HuH-7.5 (cell line): Measurements from ENCODE around the gene SPATA17.

Experiments
- DNase-seq: peaks from one replicate; pipeline ENCODE4 v3.0.0; 2011; ENCODE audit warnings: low spot score

Gene SPATA17

GRCh38 chr1:217847643-217848042 lies 216.5 kb downstream of the SPATA17 start:
- no peak for DNase-seq

- no peak for DNase-seq
Measured at GRCh38 chr1:217856342-217857034, 225.3 kb downstream of the SPATA17 start.

GRCh38 chr1:217857061-217857460 lies 225.9 kb downstream of the SPATA17 start:
- no peak for DNase-seq

- DNase-seq: no peak
Measured at GRCh38 chr1:217861658-217862057, 230.5 kb downstream of the SPATA17 start.

- no peak for DNase-seq
Measured at GRCh38 chr1:217867446-217867995, 236.4 kb downstream of the SPATA17 start.

DNA sequence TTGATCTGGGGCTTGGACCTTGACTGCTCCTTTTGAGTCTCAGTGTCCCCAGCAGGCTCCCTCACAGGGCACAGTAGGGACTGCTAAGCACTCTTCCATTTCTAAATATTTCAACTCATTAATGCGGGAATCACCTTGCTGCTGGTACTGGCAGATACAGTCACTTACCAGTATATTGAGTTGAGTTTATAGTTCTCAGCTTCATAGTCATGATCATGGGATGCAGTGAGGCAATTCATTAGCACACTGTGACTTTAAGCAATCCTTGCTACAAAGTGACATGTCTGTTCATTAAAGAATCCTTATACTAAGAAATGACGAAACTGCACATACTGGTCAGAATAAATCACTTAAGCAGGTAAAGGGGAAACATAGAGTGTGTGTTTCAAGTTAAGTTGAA lies 240.8 kb downstream of the SPATA17 start:
- DNase-seq: no peak

- DNase-seq: no peak
Measured at GRCh38 chr1:217875229-217875628, 244.1 kb downstream of the SPATA17 start.

DNA sequence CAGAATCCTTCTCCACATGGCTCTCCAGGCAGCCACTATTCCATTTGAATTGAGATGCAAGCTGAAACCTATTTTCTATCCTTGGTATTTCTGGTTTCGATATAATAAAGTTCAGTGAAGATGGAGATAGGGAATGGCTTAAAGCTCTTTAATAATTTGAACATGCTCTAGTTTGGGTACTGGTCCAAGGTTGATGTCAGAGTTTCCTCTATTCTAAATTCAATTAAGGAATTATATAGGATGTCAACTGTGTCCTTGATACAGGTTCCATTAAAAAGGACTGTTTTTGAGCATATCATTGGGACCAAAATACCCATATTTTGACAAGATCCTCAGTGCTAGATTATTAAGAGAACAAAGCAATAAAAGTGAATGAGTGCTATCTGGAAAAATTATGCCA lies 245.3 kb downstream of the SPATA17 start:
- no peak for DNase-seq

- DNase-seq: no peak
Measured at GRCh38 chr1:217876896-217877295, 245.8 kb downstream of the SPATA17 start.

GRCh38 chr1:217881131-217881543 lies 250.0 kb downstream of the SPATA17 start:
- DNase-seq: no peak

- DNase-seq: no peak
Measured at GRCh38 chr1:217881607-217882332, 250.6 kb downstream of the SPATA17 start.

- no peak for DNase-seq
Measured at GRCh38 chr1:217885181-217885580, 254.0 kb downstream of the SPATA17 start.

DNA sequence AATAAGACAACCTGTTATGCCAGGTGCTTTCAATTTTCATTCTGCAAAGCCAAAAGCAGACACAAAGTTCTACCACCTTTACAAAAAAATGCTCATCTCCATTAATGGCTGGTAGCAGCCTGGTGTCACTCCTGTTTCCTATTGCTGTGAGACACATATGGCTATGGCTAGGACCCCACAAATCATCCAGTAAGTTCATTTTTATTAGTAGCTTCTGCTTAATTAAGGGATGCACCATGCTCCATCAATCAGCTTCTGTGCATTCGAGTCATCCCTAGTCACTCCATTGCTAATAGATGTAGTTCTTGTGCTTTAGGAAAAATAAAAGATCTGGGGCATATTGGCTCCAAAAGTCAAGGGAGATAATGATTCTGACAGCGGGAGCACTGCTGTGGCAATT lies 257.2 kb downstream of the SPATA17 start:
- DNase-seq: no peak

- DNase-seq: no peak
Measured at GRCh38 chr1:217889401-217889800, 258.3 kb downstream of the SPATA17 start.

DNA sequence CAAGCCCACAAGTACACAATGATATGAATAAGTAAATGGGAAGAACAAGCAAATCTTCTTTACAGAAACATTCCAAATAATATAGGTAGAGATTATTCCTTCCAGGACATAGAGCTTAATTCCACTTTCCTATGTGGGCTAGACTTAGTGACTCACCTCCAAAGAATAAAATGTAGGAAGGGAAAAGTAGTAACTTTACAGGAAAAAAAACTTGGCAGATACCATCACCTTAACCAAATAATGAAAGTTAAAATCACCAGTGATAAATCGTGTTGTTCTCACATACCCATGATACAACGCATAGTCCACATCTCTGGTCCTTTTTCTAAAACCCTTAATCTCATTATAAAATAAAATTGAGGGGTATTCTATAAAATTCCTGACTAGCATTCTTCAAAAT lies 260.8 kb downstream of the SPATA17 start:
- DNase-seq: no peak

DNA sequence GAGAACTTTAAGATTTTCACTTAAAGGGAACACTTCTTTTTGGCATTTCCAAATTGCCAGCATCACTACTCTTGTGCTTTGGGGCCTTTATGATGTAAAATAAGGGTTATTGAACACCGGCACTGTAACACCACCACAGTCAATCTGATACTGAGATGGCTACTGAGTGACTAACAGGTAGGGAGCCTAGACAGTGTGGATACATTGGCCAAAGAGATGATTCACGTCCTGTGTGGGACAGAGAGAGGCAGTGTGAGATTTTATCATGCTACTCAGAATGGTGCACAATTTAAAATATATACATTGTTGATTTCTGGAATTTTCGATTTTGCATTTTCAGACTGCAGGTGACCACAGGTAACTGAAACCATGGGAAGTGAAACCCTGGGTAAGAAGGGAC lies 261.6 kb downstream of the SPATA17 start:
- DNase-seq: no peak

DNA sequence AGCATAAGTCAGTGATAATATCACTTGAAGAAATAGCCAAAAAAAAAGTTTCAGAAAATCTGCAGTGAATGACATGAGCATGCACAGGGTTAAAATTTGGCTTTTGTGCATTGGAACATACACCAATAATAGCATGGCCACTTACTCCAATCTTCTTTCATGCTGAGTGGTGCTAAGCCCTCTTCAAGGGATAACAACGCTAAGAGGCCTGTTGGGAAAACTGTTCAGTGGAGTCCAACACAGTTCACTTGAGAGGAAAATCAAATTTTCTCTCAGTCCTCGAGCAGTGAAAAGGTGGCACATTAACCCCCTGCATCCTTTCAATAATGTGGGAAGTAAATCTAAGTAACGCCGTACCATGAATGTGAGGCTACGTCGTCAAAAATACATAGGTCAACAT lies 264.7 kb downstream of the SPATA17 start:
- DNase-seq: no peak

DNA sequence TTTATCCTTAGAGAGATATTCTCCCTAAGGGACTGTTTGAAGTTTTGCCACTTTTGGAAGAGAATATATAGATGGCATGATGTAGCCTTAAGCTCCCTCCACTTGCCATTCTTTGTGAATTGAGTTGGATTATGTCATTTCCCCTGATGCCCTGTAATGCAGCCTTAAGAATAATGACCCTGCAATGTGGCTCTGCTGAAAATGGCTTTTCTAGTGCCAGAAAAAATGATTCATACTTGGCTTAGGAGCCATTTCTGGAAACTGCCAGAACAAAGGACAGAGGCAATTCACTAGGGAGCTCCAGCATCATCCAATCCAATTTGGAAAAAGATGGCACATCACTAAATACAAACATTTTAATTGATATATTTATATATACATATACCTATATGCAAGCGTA lies 265.3 kb downstream of the SPATA17 start:
- no peak for DNase-seq

- no peak for DNase-seq
Measured at GRCh38 chr1:217897100-217897499, 266.0 kb downstream of the SPATA17 start.

GRCh38 chr1:217899614-217900013 lies 268.5 kb downstream of the SPATA17 start:
- no peak for DNase-seq

DNA sequence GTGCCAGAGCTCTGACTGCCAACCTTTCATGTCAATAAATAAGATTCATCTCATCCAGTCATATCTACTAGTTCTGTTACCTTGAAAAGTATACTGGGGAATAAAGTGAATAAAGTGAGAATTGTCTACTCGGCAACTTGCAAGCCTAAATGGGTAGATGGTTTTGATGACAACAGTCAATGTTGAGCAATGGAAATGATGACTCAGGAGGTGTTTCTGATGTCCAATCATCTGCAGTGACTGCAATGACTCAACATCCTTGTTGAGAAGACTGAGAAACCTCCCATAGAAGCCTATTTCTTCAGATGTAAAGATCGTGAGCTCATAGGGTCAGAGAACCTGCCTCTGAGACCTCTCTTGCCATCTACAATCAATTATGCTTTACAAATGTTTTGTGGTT lies 276.4 kb downstream of the SPATA17 start:
- no peak for DNase-seq

- no peak for DNase-seq
Measured at GRCh38 chr1:217910203-217910602, 279.1 kb downstream of the SPATA17 start.

DNA sequence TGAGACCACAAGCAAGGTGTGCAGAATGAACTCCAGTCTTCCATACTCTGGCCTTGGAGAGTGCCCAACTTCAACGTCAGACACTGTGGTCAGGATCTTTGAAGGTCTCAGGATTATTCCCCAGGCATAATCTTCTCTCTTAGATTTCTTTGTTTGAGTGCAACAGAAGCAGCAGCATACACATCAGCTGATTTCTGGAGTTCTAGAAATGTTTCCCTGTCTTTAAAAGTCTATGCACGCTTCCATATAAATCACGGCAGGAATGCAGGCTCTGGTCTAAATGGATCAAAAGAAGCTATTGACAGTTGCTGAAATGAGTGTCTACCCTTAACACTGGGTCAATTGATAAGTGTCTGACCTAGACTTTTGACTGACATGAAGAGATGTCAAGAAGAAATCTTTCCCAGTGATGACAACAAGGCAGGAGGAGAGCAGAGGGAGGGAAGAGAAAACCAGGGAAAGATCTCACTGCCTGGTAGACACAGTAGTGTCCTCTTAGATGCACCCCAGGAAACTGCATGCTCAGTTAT lies 279.7 kb downstream of the SPATA17 start:
- no peak for DNase-seq
